MM.1S (cell line): Measurements from ENCODE around the gene C1QTNF4.

Experiments used
- CTCF ChIP-seq: fragments of 300-600 bp; sonication (generic); IDR thresholded peaks from 2 replicates; pipeline ENCODE4 v1.5.1; 2016; ENCODE audit warnings: antibody characterized with exemption, low read length, mixed read lengths
- EZH2 ChIP-seq: fragments of 300-600 bp; sonication (generic); optimal IDR thresholded peaks from 2 replicates; pipeline ENCODE3; 2017; ENCODE audit warnings: low read depth, mild to moderate bottlenecking, antibody characterized with exemption, low read length, mixed read lengths
- EZH2phosphoT487 ChIP-seq: fragments of 300-600 bp; sonication (generic); IDR thresholded peaks from 2 replicates; pipeline ENCODE4 v1.6.1; 2018; ENCODE audit warnings: antibody characterized with exemption, low read length

GRCh38 chr11:47587039-47587716, 7.0 kb downstream of the C1QTNF4 start:
- TF ChIP-seq CTCF (no peak), EZH2 (no peak), EZH2phosphoT487 (no peak)
